PC-3 (cell line): ENCODE results near the gene EIF4EBP3. TPM values are rescaled to one million over a fixed set of nuclear protein-coding genes. Genes with fewer than 3 reads are reported as not detected.

Source experiments
- ATAC-seq: fragments of 200-7000 bp; cut with Tn5 transposase; 2 replicates; pipeline ENCODE4 v1.9.1; 2020; ENCODE audit warnings: mild to moderate bottlenecking, moderate library complexity
- Bru-seq: library from RNA; stranded (reverse); fragments of 400-500 nt; gene quantifications from one replicate; lab custom pipeline; 2021; lab: Mats Ljungman, UMichigan
- BruChase-seq, 2 experiments: library from RNA; stranded (reverse); fragments of 400-500 nt; gene quantifications; one replicate each; lab custom pipeline; 2021; lab: Mats Ljungman, UMichigan
- BruUV-seq: library from RNA; stranded (reverse); fragments of 400-500 nt; replicated peaks from 2 replicates; lab custom pipeline; 2021; lab: Mats Ljungman, UMichigan
- CTCF ChIA-PET: fragments of 300-600 bp; sonication (Branson Sonifier 250); formaldehyde crosslinking; loops from one replicate; lab custom pipeline; 2022; ENCODE audit warnings: antibody characterized with exemption; lab: Charles Lee
- POLR2A ChIA-PET: fragments of 300-600 bp; sonication (Branson Sonifier 250); formaldehyde crosslinking; loops from one replicate; lab custom pipeline; 2022; ENCODE audit warnings: antibody characterized with exemption; ENCODE audit not compliant: unreplicated experiment; lab: Charles Lee
- DNase-seq: peaks from one replicate; pipeline ENCODE4 v3.0.0-alpha.2; 2015
- H2AFZ ChIP-seq: fragments of 300-600 bp; sonication (generic); 2 replicates; pipeline ENCODE4 v1.6.0; 2016; ENCODE audit warnings: antibody characterized with exemption, low read length
- H3F3A ChIP-seq: fragments of 300-600 bp; sonication (generic); one replicate; pipeline ENCODE4 v1.6.0; 2017; ENCODE audit warnings: antibody characterized with exemption, low read length, control low read depth, mild to moderate bottlenecking; ENCODE audit not compliant: unreplicated experiment
- H3K27ac ChIP-seq: fragments of 300-600 bp; sonication (generic); 2 replicates; pipeline ENCODE4 v1.5.1; 2016; ENCODE audit warnings: mild to moderate bottlenecking, low read length
- H3K27me3 ChIP-seq: fragments of 300-600 bp; sonication (generic); 2 replicates; pipeline ENCODE4 v1.6.1; 2016; ENCODE audit warnings: low read length, mixed read lengths
- H3K36me3 ChIP-seq: fragments of 300-600 bp; sonication (generic); 2 replicates; pipeline ENCODE4 v1.6.1; 2016; ENCODE audit warnings: low read depth, mixed run types, low read length, mixed read lengths
- H3K4me1 ChIP-seq: fragments of 300-600 bp; sonication (generic); 2 replicates; pipeline ENCODE4 v1.5.1; 2016; ENCODE audit warnings: low read length; ENCODE audit not compliant: insufficient read depth
- H3K4me2 ChIP-seq: fragments of 300-600 bp; sonication (generic); 2 replicates; pipeline ENCODE4 v1.6.0; 2016; ENCODE audit warnings: low read length
- H3K4me3 ChIP-seq: fragments of 300-600 bp; sonication (generic); 2 replicates; pipeline ENCODE4 v1.5.1; 2016; ENCODE audit warnings: mild to moderate bottlenecking, low read length, mixed read lengths
- H3K79me2 ChIP-seq: fragments of 300-600 bp; sonication (generic); 2 replicates; pipeline ENCODE4 v1.6.1; 2017; ENCODE audit warnings: low read length, mixed read lengths
- H3K9ac ChIP-seq: fragments of 300-600 bp; sonication (generic); 2 replicates; pipeline ENCODE4 v1.6.0; 2016; ENCODE audit warnings: mild to moderate bottlenecking, low read length
- H3K9me2 ChIP-seq: fragments of 300-600 bp; sonication (generic); replicated peaks from 2 replicates; pipeline ENCODE4 v1.6.1; 2016; ENCODE audit warnings: mixed run types, low read length, mixed read lengths
- H3K9me3 ChIP-seq: fragments of 300-600 bp; sonication (generic); 2 replicates; pipeline ENCODE4 v1.6.1; 2016; ENCODE audit warnings: low read length, mixed read lengths
- H4K20me1 ChIP-seq: fragments of 300-600 bp; sonication (generic); 2 replicates; pipeline ENCODE4 v1.6.1; 2016; ENCODE audit warnings: low read length, mixed read lengths
- CTCF ChIP-seq: fragments of 300-600 bp; sonication (generic); conservative IDR thresholded peaks from 2 replicates; pipeline ENCODE4 v1.5.1; 2017; ENCODE audit warnings: antibody characterized with exemption, low read depth, mild to moderate bottlenecking, low read length
- EZH2 ChIP-seq: fragments of 300-600 bp; sonication (generic); IDR thresholded peaks from one replicate; pipeline ENCODE4 v1.6.1; 2017; ENCODE audit warnings: antibody characterized with exemption, mild to moderate bottlenecking, low read length; ENCODE audit not compliant: unreplicated experiment
- EZH2phosphoT487 ChIP-seq: fragments of 300-600 bp; sonication (generic); IDR thresholded peaks from 2 replicates; pipeline ENCODE4 v1.6.1; 2018; ENCODE audit warnings: mild to moderate bottlenecking, antibody characterized with exemption, low read length, borderline replicate concordance
- intact Hi-C: fragments of 100-400 bp; cut with micrococcal nuclease; formaldehyde crosslinking; loops from 2 replicates; pipeline ENCODE4 v1.9.0; 2023
- long read RNA-seq: library from polyadenylated mRNA; unstranded; transcript quantifications from one replicate; pipeline ENCODE4 v2.0.0, GENCODE V29; 2021; ENCODE audit not compliant: unreplicated experiment
- total RNA-seq: library from RNA; depleted of rRNA; stranded (reverse); fragments of >200 nt; gene quantifications from 2 replicates; pipeline ENCODE4 v1.2.3, GENCODE V29; 2014; rRNA removed

EIF4EBP3 gene
- total RNA-seq (not detected in 2 replicates), Bru-seq, nascent RNA (percentile 81 among the genes with signal in this experiment), BruChase-seq, experiment 1, labeled RNA remaining after a 6-hour chase (percentile 75 among the genes with signal in this experiment), BruChase-seq, experiment 2, labeled RNA remaining after a 2-hour chase (percentile 78 among the genes with signal in this experiment)
- long read RNA-seq, partial matches to known transcripts, result 0 of 3 reads
- long read RNA-seq, other reads (novel, unspliced or antisense), result 2 of 3 reads

DNA sequence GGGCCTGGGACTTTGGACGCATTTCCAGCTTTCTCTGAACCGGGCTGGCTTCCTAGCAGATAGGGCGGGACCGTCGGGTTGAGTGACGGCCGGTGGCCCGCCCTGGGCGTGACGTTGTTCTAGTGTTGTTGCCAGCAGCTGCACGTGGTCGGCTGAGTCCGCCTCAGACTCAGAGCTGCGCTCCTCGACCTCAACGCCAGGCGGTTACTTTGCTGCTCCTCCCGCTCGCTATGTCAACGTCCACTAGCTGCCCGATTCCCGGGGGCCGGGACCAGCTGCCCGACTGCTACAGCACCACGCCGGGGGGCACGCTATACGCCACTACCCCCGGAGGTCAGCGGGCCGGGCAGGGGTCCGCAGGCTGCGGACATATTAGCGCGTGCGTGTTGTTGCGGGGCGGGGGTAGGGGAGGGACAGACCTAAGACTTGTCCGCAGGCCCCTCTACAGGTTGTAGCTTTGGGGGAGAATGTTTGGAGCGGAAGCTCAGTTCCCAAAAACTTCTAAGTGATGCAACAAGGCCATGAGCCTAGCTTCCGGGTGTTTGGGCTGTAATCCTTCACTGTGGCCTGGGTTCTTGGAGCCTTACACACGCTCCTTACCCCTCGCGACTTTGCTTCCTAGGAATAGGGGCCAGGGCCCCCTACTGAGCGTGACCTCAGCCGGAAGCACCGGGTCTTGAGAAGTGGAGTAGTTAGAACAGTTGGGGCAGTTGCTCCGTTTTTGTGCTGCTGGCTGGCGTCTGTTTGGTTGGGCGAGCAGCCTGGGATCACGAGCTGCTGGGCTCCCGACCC, at the start of gene EIF4EBP3:
TSS of gene EIF4EBP3 (plus strand) at position 155 of the 792 bp plus-strand sequence. CDS start at position 231, 76 bp downstream.
- H3K79me2 ChIP-seq, result peaks cover 2% of the 10 kb centered on the region
- TF ChIP-seq CTCF (peak; percentile 42), EZH2phosphoT487 (no peak)
- BruUV-seq, result TSS peak; percentile 11
- H3F3A ChIP-seq, result no peaks in the 10 kb centered on the region
- ATAC-seq, result peak; percentile 92
- no peak within 1 kb of the TSS for H3K9ac ChIP-seq
- ChIA-PET CTCF (interaction anchor here (0.6 to 1.1 kb wide), 8 partner anchors 15 to 187 kb away, joined by 3 to 9 read pairs (median 4); partner anchors contain the start of genes HARS1, HARS2, IK and NDUFA2), POLR2A (interaction anchor here (0.5 to 1.0 kb wide), 5 partner anchors 92 to 1071 kb away, joined by 3 to 5 read pairs (median 4); partner anchors contain the start of genes DIAPH1, IK and NDUFA2)
- no peaks in the 10 kb centered on the region for H4K20me1 ChIP-seq
- no peaks in the 10 kb centered on the region for H3K27me3 ChIP-seq
- no peaks in the 10 kb centered on the region for H3K9me2 ChIP-seq
- no peak within 1 kb of the TSS for H3K4me3 ChIP-seq
- intact Hi-C loops, result loop anchor here (1.0 to 10.0 kb wide), 3 partner anchors 92 to 167 kb away; partner anchors contain the start of genes TMCO6 and WDR55
- peak within 1 kb of the TSS; percentile 15 for H3K27ac ChIP-seq
- H3K9me3 ChIP-seq, result no peaks in the 10 kb centered on the region
- 0 out of 2 replicates have a peak within 1 kb of the TSS, but pooled peaks have one; percentile 7 for H2AFZ ChIP-seq
- peaks cover 15% of the 10 kb centered on the region for H3K4me1 ChIP-seq
- H3K4me2 ChIP-seq, result peak within 1 kb of the TSS; percentile 50
- DNase-seq, result peak; percentile 95
- H3K36me3 ChIP-seq, result peaks cover 22% of the 10 kb centered on the region; the same call in 1 of the 2 replicates

DNA sequence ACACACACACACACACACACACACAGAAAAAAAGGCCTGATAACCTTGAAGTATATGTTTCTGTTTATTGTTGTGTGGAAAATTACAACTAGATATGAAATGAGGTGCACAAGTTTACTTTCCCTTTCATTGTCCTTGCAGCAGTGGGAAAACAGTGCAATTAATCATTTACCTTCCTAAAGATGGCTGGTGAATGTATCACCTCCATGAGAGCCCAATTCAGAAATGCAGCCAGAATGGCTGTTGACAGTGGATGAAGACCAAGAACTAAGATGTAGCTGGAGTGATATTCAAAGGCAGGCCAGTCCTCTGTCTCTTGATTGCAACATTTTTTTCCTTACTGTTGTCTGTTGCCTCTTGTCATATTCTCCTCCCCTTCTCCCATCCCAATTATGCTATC, 49.6 kb upstream of the EIF4EBP3 start:
- Histone ChIP-seq H3K4me2 (no peak overlapping the region), H2AFZ (no peak overlapping the region), H3K79me2 (no peaks in the 10 kb centered on the region), H3K27me3 (no peaks in the 10 kb centered on the region), H3F3A (peaks cover 6% of the 10 kb centered on the region), H3K9me3 (no peaks in the 10 kb centered on the region), H3K9ac (no peak overlapping the region), H3K4me3 (no peak overlapping the region), H4K20me1 (no peaks in the 10 kb centered on the region), H3K27ac (no peak overlapping the region), H3K4me1 (no peaks in the 10 kb centered on the region), H3K9me2 (no peaks in the 10 kb centered on the region), H3K36me3 (peaks cover 21% of the 10 kb centered on the region; the same call in 1 of the 2 replicates)
- DNase-seq (no peak), ATAC-seq (no peak)
- ChIA-PET CTCF (no interaction called here), POLR2A (no interaction called here)
- TF ChIP-seq EZH2 (no peak), CTCF (no peak), EZH2phosphoT487 (no peak)
- no TSS peak for BruUV-seq
- intact Hi-C loops, result no loop called here
